ENCODE results near the gene ATP2B2. TPM values are rescaled to one million over a fixed set of nuclear protein-coding genes. Genes with fewer than 3 reads are reported as not detected.

Gene ATP2B2
- total RNA-seq, 4 donors from 2014 or later, result 0.86 to 2.2 (median 1.0) TPM; not detected in 1

DNA sequence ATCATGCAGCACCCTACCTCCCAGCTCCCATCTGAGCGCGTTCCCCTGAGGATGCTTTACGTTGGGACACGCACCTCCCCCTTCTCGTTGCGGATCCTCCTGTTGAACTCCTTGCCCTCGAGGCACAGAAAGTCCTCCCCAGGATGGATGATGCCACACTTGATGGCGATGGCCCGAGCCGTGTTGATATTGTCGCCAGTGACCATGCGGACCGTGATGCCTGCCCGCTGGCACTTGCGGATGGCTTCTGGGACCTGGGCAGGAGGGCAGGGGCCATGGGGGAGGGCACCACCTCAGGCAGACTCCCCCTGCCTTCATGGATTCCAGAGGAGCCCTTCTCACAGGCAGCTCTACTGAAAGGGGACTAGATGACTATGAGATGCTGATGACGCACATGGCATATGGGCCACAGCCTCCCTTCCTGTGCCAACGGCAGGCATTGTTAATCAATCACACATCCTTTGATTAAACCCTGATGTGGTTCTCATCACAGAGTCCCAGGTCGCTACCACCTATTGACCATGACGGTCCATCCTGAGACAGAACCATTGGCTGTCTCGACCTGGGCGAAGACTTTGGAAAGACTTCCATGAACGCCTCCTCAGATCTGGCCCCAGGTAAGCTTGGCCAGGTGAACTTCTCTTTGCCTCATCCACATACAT, 154.9 kb downstream of the ATP2B2 start:
- Histone ChIP-seq H3K36me3 (no peaks in the 10 kb centered on the region), H3K27me3 (no peaks in the 10 kb centered on the region), H3K27ac (no peak overlapping the region), H3K4me1 (peaks cover 5% of the 10 kb centered on the region), H3K4me3 (no peak overlapping the region), H3K9me3 (no peaks in the 10 kb centered on the region)
- WGBS, result 76% methylated on average over 16 of the region's 22 CpGs
- TF ChIP-seq POLR2AphosphoS5 (IDR thresholded peaks at IDR 0.05) (no peak), EP300 (IDR thresholded peaks at IDR 0.05) (no peak), POLR2A (IDR thresholded peaks at IDR 0.05) (no peak)
- TF ChIP-seq, protein P1, sequence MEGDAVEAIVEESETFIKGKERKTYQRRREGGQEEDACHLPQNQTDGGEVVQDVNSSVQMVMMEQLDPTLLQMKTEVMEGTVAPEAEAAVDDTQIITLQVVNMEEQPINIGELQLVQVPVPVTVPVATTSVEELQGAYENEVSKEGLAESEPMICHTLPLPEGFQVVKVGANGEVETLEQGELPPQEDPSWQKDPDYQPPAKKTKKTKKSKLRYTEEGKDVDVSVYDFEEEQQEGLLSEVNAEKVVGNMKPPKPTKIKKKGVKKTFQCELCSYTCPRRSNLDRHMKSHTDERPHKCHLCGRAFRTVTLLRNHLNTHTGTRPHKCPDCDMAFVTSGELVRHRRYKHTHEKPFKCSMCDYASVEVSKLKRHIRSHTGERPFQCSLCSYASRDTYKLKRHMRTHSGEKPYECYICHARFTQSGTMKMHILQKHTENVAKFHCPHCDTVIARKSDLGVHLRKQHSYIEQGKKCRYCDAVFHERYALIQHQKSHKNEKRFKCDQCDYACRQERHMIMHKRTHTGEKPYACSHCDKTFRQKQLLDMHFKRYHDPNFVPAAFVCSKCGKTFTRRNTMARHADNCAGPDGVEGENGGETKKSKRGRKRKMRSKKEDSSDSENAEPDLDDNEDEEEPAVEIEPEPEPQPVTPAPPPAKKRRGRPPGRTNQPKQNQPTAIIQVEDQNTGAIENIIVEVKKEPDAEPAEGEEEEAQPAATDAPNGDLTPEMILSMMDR (IDR thresholded peaks at IDR 0.05), result no peak
- DNase-seq (ENCODE audit: low spot score in 2 of 2), result no peak

DNA sequence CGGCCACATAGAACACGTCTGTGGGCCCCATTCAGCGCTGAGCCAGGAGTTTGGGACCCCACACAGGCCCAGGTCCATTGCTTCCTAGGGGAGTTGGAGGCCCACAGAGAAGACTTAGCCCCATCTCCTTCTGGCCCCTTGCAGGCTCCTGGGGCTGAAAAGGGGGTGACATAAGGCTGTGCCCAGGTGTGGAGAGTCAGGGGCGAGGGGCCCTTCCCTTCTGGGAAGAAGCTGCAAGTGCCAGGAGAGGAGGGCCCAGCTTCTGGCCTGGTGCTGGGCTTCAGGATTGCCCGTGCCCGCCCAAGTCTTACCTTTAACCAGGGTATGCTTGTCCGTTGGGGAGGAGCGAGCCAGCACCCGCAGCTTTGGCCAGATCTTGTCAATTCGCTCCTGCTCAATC, 155.6 kb downstream of the ATP2B2 start:
- H3K36me3 ChIP-seq, result no peaks in the 10 kb centered on the region
- peaks cover 5% of the 10 kb centered on the region for H3K4me1 ChIP-seq
- WGBS, result 83% methylated on average over 4 of the region's 10 CpGs
- no peak overlapping the region for H3K4me3 ChIP-seq
- no peak for TF ChIP-seq POLR2AphosphoS5 (IDR thresholded peaks at IDR 0.05)
- TF ChIP-seq, protein P1 (IDR thresholded peaks at IDR 0.05), result no peak
- TF ChIP-seq POLR2A (IDR thresholded peaks at IDR 0.05), result no peak
- no peak for TF ChIP-seq EP300 (IDR thresholded peaks at IDR 0.05)
- DNase-seq (ENCODE audit: low spot score in 2 of 2), result no peak
- no peak overlapping the region for H3K27ac ChIP-seq
- no peaks in the 10 kb centered on the region for H3K27me3 ChIP-seq
- no peaks in the 10 kb centered on the region for H3K9me3 ChIP-seq

DNA sequence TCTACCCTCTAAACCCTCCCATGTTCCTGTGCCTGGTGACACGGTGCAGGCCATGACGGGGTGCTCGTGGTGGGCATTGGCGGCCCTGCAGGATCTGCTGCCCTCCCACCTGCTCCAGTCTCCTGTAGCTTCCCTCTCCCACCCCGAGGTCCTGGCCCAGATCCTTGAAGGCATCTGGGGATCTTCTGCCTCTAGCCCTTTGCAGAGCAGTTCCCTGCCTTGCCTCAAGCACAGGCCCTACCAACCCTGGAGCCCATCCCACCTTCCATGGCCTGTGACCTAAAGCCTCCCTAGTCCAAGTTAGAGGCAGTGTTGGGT, 157.0 kb downstream of the ATP2B2 start:
- H3K4me1 ChIP-seq, result no peaks in the 10 kb centered on the region
- no peaks in the 10 kb centered on the region for H3K36me3 ChIP-seq
- H3K4me3 ChIP-seq, result no peak overlapping the region
- no peak for DNase-seq (ENCODE audit: low spot score in 2 of 2)
- H3K27ac ChIP-seq, result no peak overlapping the region
- TF ChIP-seq POLR2AphosphoS5 (IDR thresholded peaks at IDR 0.05) (no peak), POLR2A (IDR thresholded peaks at IDR 0.05) (no peak), EP300 (IDR thresholded peaks at IDR 0.05) (no peak)
- TF ChIP-seq, protein P1 (IDR thresholded peaks at IDR 0.05), result no peak
- 79% methylated on average over 2 of the region's 5 CpGs for WGBS
- H3K9me3 ChIP-seq, result no peaks in the 10 kb centered on the region
- no peaks in the 10 kb centered on the region for H3K27me3 ChIP-seq

DNA sequence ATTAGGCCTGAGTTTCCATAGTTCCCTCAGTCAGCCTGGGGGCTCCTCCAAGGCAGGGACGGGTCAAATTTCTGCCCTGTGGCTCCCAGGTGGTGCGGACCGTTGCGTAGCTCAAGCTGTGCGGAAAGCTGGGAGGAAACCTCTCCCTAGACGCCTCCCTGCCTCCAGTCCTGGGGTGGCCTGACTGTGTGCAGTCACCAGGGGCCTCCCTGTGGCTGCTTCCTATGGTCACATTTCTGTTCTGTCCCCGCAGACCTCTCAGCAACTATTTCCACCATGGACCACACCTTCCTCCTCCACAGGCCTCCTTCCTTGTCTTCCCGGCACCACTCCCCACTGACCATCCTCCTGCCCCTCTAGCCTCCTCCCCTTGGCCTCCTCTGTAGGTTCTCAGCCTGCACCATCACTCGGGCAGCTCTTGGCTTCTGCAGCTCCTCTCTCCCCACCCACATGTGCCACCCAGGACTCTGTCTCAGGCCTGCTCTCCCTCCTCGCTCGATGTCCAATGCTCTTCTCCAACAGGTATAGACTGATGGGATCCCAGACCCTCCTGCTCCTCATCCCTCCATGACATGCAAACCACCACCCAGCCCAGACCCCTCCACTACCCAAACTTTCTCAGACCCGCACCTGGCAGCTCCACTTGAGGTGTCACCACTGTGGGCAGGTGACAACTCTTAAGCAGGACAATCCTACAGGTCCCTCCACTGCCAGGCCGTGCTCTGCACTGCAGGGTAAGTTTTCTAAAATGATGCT, 157.6 kb downstream of the ATP2B2 start:
- Histone ChIP-seq H3K27me3 (no peaks in the 10 kb centered on the region), H3K36me3 (no peaks in the 10 kb centered on the region), H3K9me3 (no peaks in the 10 kb centered on the region), H3K27ac (no peak overlapping the region), H3K4me3 (no peak overlapping the region), H3K4me1 (no peaks in the 10 kb centered on the region)
- DNase-seq (ENCODE audit: low spot score in 2 of 2), result no peak
- WGBS, result 86% methylated on average over 13 of the region's 13 CpGs
- no peak for TF ChIP-seq POLR2A (IDR thresholded peaks at IDR 0.05)
- TF ChIP-seq, protein P1 (IDR thresholded peaks at IDR 0.05), result no peak
- no peak for TF ChIP-seq POLR2AphosphoS5 (IDR thresholded peaks at IDR 0.05)
- no peak for TF ChIP-seq EP300 (IDR thresholded peaks at IDR 0.05)

DNA sequence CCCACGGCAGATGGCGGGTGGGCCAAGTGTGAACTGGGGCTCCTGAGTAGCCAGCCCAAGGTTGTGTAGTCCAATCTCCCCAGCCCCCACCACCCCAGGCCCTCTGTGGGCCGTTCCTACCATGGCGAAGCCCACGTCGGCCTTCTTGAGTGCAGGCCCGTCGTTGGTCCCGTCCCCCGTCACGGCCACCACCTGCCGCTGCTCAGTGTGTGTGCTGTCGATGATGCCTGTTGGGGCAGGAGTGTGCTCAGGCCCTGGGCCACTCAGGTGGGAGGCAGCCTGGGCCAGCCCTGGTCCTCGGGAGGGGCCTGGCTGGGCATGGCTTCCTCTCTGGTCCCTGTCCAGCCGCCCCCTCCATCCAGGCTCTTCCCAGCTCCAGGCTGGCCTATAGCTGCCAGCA, 159.5 kb downstream of the ATP2B2 start:
- no peaks in the 10 kb centered on the region for H3K27me3 ChIP-seq
- H3K4me1 ChIP-seq, result no peaks in the 10 kb centered on the region
- H3K27ac ChIP-seq, result no peak overlapping the region
- no peak overlapping the region for H3K4me3 ChIP-seq
- TF ChIP-seq POLR2AphosphoS5 (IDR thresholded peaks at IDR 0.05) (no peak), POLR2A (IDR thresholded peaks at IDR 0.05) (no peak), EP300 (IDR thresholded peaks at IDR 0.05) (no peak)
- TF ChIP-seq, protein P1 (IDR thresholded peaks at IDR 0.05), result no peak
- H3K9me3 ChIP-seq, result no peaks in the 10 kb centered on the region
- no peak for DNase-seq (ENCODE audit: low spot score in 2 of 2)
- WGBS, result 86% methylated on average over 10 of the region's 15 CpGs
- no peaks in the 10 kb centered on the region for H3K36me3 ChIP-seq
